Hepatocyte (in vitro differentiated cells): ENCODE data around the gene BCAS3. TPM values are rescaled to one million over a fixed set of nuclear protein-coding genes. Genes with fewer than 3 reads are reported as not detected.

Experiments
- DNase-seq: peaks from one replicate; pipeline ENCODE4 v3.0.0-alpha.2; 2016; ENCODE audit warnings: low spot score
- H2AFZ ChIP-seq: fragments of 200-600 bp; sonication (generic); 2 replicates; pipeline ENCODE4 v1.6.0; 2016; ENCODE audit warnings: antibody characterized with exemption, mild to moderate bottlenecking
- H3K27ac ChIP-seq: fragments of 200-600 bp; sonication (generic); 2 replicates; pipeline ENCODE4 v1.5.1; 2016; ENCODE audit warnings: mild to moderate bottlenecking
- H3K27me3 ChIP-seq: fragments of 200-600 bp; sonication (generic); 2 replicates; pipeline ENCODE4 v1.6.1; 2016
- H3K36me3 ChIP-seq: fragments of 200-600 bp; sonication (generic); replicated peaks from 2 replicates; pipeline ENCODE4 v1.5.1; 2016; ENCODE audit warnings: low read depth; ENCODE audit not compliant: insufficient read depth
- H3K4me1 ChIP-seq: fragments of 200-600 bp; sonication (generic); 2 replicates; pipeline ENCODE4 v1.5.1; 2016; ENCODE audit warnings: mild to moderate bottlenecking, moderate library complexity; ENCODE audit not compliant: insufficient read depth
- H3K4me2 ChIP-seq: fragments of 200-600 bp; sonication (generic); 2 replicates; pipeline ENCODE4 v1.6.0; 2016
- H3K4me3 ChIP-seq: fragments of 200-600 bp; sonication (generic); 2 replicates; pipeline ENCODE4 v1.5.1; 2016; ENCODE audit warnings: mild to moderate bottlenecking
- H3K79me2 ChIP-seq: fragments of 200-600 bp; sonication (generic); 2 replicates; pipeline ENCODE4 v1.6.0; 2017; ENCODE audit warnings: mild to moderate bottlenecking
- H3K9me2 ChIP-seq: fragments of 200-600 bp; sonication (generic); replicated peaks from 2 replicates; pipeline ENCODE4 v1.6.0; 2017; ENCODE audit warnings: mild to moderate bottlenecking; ENCODE audit not compliant: insufficient read depth
- H3K9me3 ChIP-seq: fragments of 200-600 bp; sonication (generic); 2 replicates; pipeline ENCODE4 v1.5.1; 2016; ENCODE audit warnings: low read depth, mild to moderate bottlenecking
- H4K20me1 ChIP-seq: fragments of 200-600 bp; sonication (generic); 2 replicates; pipeline ENCODE4 v1.6.0; 2016; ENCODE audit warnings: mild to moderate bottlenecking; ENCODE audit not compliant: insufficient read depth, poor library complexity, severe bottlenecking
- CTCF ChIP-seq: fragments of 200-600 bp; sonication (generic); IDR thresholded peaks from 2 replicates; pipeline ENCODE4 v1.5.1; 2016; ENCODE audit warnings: antibody characterized with exemption, mild to moderate bottlenecking; ENCODE audit not compliant: poor library complexity
- EZH2 ChIP-seq: fragments of 200-600 bp; sonication (generic); IDR thresholded peaks from 2 replicates; pipeline ENCODE4 v1.6.1; 2016; ENCODE audit warnings: antibody characterized with exemption, mild to moderate bottlenecking, borderline replicate concordance
- EZH2phosphoT487 ChIP-seq: fragments of 200-600 bp; sonication (generic); IDR thresholded peaks from one replicate; pipeline ENCODE4 v1.6.1; 2018; ENCODE audit warnings: antibody characterized with exemption, mild to moderate bottlenecking, low read depth, moderate library complexity; ENCODE audit not compliant: unreplicated experiment, severe bottlenecking
- WGBS: methylation state at CpG from one replicate; pipeline ENCODE4 v1.1.6; 2016; ENCODE audit warnings: low lambda C conversion rate; ENCODE audit errors: missing lambda C conversion rate; 5-methylcytosine and 5-hydroxymethylcytosine counted together
- polyA plus RNA-seq: library from polyadenylated mRNA; unstranded; fragments of >200 nt; fragmentation: Nextera tagmentation; extraction: Ambion mirVana; gene quantifications from 2 replicates; pipeline ENCODE4 v1.2.1, GENCODE V29; 2016
- small RNA-seq: library from RNA; depleted of rRNA; stranded (forward); fragments of <200 nt; gene quantifications from one replicate; pipeline ENCODE3, GENCODE V24; 2014
- total RNA-seq: library from RNA; depleted of rRNA; stranded (reverse); fragments of >200 nt; gene quantifications from 2 replicates; pipeline ENCODE4 v1.2.3, GENCODE V29; 2014

BCAS3 gene
- total and polyA plus RNA-seq, 2 experiments from 2014 or later = 16.5 to 58.8 TPM

GRCh38 chr17:61442136-61442775 is 764.6 kb downstream of the BCAS3 start:
- H2AFZ ChIP-seq = no peak overlapping the region
- H3K36me3 ChIP-seq = no peaks in the 10 kb centered on the region
- H3K9me3 ChIP-seq = no peaks in the 10 kb centered on the region
- no peaks in the 10 kb centered on the region for H3K9me2 ChIP-seq
- H3K4me3 ChIP-seq = no peak overlapping the region
- H3K4me1 ChIP-seq = peaks cover 18% of the 10 kb centered on the region
- no peaks in the 10 kb centered on the region for H3K79me2 ChIP-seq
- H3K4me2 ChIP-seq = no peak overlapping the region
- no peak for DNase-seq
- WGBS = 35% methylated on average over 4 of the region's 4 CpGs
- H4K20me1 ChIP-seq = no peaks in the 10 kb centered on the region
- H3K27me3 ChIP-seq = no peaks in the 10 kb centered on the region
- H3K27ac ChIP-seq = peak overlapping the region; percentile 80
- no peak for TF ChIP-seq EZH2
- TF ChIP-seq EZH2phosphoT487 = no peak
- TF ChIP-seq CTCF = no peak

Small RNAs within 50 kb of the gene (small RNA-seq; reads per million reads assigned to genes)
- gene RF00019 (not detected), gene RN7SL448P (not detected), gene RN7SL606P (not detected), gene RNU6-623P (not detected)

Other genes with a start within 250 kb of the BCAS3 start
- gene APPBP2, start 151.6 kb upstream of the BCAS3 start, total RNA-seq = 39.3 and 42.0 TPM in 2 replicates
- 37.2 and 42.6 TPM in 2 replicates for gene APPBP2, start 151.6 kb upstream of the BCAS3 start, polyA plus RNA-seq
- 12.6 and 18.3 TPM in 2 replicates for gene PPM1D, start 77.7 kb upstream of the BCAS3 start, total RNA-seq
- 12.8 and 18.6 TPM in 2 replicates for gene PPM1D, start 77.7 kb upstream of the BCAS3 start, polyA plus RNA-seq